WERI-Rb-1 (cell line): ENCODE measurements around the gene APLF.

Source experiments
- DNase-seq: peaks from one replicate; pipeline ENCODE4 v3.0.0-alpha.2; 2020
- H3K27ac ChIP-seq: fragments of 250-450 bp; sonication (Bioruptor Pico); 2 replicates; pipeline ENCODE4 v1.5.1; 2020; ENCODE audit warnings: mild to moderate bottlenecking, moderate library complexity
- H3K27me3 ChIP-seq: fragments of 250-450 bp; sonication (Bioruptor Pico); 2 replicates; pipeline ENCODE4 v1.5.1; 2021; ENCODE audit warnings: mild to moderate bottlenecking, low read depth, moderate library complexity; ENCODE audit not compliant: insufficient read depth, severe bottlenecking
- H3K36me3 ChIP-seq: fragments of 250-450 bp; sonication (Bioruptor Pico); 2 replicates; pipeline ENCODE4 v1.5.1; 2020; ENCODE audit warnings: mild to moderate bottlenecking, moderate library complexity
- H3K4me3 ChIP-seq: 2 replicates; pipeline ENCODE4 v1.5.1; 2011; ENCODE audit warnings: low read depth, mild to moderate bottlenecking, control low read depth, low read length
- H3K9me3 ChIP-seq: fragments of 250-450 bp; sonication (Bioruptor Pico); 2 replicates; pipeline ENCODE4 v1.5.1; 2021; ENCODE audit warnings: mild to moderate bottlenecking, moderate library complexity; ENCODE audit not compliant: severe bottlenecking
- TF ChIP-seq, protein P1 (sequence below): IDR thresholded peaks from 2 replicates; pipeline ENCODE4 v1.5.1; 2011; ENCODE audit warnings: low read depth, mild to moderate bottlenecking, control low read depth, inconsistent platforms, low read length

The APLF gene, protein sequence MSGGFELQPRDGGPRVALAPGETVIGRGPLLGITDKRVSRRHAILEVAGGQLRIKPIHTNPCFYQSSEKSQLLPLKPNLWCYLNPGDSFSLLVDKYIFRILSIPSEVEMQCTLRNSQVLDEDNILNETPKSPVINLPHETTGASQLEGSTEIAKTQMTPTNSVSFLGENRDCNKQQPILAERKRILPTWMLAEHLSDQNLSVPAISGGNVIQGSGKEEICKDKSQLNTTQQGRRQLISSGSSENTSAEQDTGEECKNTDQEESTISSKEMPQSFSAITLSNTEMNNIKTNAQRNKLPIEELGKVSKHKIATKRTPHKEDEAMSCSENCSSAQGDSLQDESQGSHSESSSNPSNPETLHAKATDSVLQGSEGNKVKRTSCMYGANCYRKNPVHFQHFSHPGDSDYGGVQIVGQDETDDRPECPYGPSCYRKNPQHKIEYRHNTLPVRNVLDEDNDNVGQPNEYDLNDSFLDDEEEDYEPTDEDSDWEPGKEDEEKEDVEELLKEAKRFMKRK

DNA sequence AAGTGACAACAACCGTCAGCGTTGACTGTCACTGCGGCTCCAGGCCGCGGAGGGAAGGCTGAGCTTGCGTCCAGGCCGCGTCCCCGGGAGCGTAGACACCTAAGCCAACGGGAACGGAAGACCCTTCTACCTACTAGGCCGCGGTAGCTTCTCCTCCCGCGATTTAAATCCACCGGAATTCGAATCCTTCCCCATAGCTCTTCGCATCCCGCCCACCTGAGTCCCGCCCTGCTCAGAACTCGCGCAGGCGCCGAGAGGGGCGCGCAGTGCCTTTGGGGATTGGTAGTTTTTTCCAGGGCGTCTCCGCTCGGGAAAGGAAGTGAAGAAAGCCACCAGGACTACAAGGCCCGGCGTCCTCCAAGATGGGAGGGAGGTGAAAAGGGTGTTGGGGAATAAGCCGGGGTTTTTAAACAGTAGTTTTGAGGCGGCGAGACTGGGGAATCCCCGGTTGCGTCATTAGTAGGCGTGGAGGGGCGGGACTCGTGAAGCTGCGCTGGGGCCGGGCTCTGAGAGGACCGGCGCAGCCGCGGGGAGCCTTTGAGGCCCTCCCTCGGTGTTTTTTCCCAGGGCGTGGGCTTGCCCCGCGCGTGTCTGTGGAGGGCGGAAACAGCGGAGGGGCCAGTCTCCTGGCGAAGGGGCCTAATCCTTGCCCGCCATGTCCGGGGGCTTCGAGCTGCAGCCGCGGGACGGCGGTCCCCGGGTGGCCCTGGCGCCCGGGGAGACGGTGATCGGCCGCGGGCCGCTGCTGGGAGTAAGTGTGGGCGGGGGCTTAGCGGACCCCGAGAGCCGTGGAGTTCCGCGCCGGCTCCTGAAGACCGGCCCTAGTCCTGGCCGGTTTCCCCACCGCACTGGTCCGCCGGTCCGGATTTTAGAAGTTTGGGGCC is at the start of gene APLF, which contains the start of gene FBXO48:
Gene APLF (plus strand): TSS at position 509 of the 884 bp plus-strand sequence. CDS start 147 bp downstream, at position 656.
Gene FBXO48 (minus strand): TSS at position 218 of the 884 bp plus-strand sequence. CDS start 2,149 bp downstream, outside the sequence.
- no peaks in the 10 kb centered on the region for H3K27me3 ChIP-seq
- peak within 1 kb of the TSS; percentile 78 for H3K27ac ChIP-seq
- peak; percentile 99 for DNase-seq
- TF ChIP-seq, protein P1, sequence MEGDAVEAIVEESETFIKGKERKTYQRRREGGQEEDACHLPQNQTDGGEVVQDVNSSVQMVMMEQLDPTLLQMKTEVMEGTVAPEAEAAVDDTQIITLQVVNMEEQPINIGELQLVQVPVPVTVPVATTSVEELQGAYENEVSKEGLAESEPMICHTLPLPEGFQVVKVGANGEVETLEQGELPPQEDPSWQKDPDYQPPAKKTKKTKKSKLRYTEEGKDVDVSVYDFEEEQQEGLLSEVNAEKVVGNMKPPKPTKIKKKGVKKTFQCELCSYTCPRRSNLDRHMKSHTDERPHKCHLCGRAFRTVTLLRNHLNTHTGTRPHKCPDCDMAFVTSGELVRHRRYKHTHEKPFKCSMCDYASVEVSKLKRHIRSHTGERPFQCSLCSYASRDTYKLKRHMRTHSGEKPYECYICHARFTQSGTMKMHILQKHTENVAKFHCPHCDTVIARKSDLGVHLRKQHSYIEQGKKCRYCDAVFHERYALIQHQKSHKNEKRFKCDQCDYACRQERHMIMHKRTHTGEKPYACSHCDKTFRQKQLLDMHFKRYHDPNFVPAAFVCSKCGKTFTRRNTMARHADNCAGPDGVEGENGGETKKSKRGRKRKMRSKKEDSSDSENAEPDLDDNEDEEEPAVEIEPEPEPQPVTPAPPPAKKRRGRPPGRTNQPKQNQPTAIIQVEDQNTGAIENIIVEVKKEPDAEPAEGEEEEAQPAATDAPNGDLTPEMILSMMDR = no peak
- peak within 1 kb of the TSS; percentile 92 for H3K4me3 ChIP-seq
- H3K9me3 ChIP-seq = no peaks in the 10 kb centered on the region
- peaks cover 4% of the 10 kb centered on the region; the same call in 1 of the 2 replicates for H3K36me3 ChIP-seq

DNA sequence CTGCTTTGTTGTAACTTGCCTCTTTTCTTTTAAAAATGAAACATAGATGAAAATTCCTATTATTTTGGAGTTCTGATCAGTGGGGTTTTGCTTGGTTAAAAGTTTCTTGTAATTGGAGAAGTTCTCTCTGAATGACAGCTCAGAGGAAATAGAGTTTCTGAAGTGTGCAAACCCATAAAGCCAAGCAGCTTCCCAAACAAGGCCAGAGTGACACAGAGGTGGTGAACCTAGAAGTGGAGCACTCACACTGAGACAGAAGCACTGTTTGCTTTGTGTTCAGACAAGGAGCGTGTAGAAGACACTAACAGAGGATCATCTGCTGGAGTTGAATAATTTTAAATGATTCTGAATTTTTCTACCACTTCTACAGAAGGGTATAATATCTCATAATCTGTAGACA is 49.5 kb upstream of the APLF start:
- Histone ChIP-seq H3K36me3 (no peaks in the 10 kb centered on the region), H3K4me3 (no peak overlapping the region), H3K9me3 (peaks cover 2% of the 10 kb centered on the region), H3K27me3 (peaks cover 8% of the 10 kb centered on the region), H3K27ac (no peak overlapping the region)
- DNase-seq = no peak
- TF ChIP-seq, protein P1 = no peak

DNA sequence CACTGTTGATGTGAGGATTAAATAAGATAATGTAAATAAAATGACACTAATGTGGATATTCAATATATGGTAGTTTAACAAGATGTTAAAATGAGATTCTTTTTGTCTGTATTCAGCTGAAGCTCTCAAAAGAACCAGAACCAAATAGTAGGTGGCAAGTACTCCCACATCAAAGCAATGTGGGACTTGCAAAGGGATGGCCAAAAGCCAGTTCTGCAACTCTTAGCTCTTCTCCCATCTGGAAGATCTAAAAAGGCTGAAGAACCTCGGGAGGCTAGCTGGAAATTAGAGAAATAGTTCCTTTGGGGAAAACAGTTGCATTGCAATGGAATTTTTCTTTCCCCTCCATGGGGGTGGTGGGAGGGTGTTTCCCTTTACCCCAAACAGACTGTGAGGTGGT is 49.0 kb upstream of the APLF start:
- H3K36me3 ChIP-seq = no peaks in the 10 kb centered on the region
- H3K4me3 ChIP-seq = no peak overlapping the region
- peaks cover 8% of the 10 kb centered on the region for H3K27me3 ChIP-seq
- peaks cover 2% of the 10 kb centered on the region for H3K9me3 ChIP-seq
- no peak overlapping the region for H3K27ac ChIP-seq
- TF ChIP-seq, protein P1 = no peak
- DNase-seq = no peak

DNA sequence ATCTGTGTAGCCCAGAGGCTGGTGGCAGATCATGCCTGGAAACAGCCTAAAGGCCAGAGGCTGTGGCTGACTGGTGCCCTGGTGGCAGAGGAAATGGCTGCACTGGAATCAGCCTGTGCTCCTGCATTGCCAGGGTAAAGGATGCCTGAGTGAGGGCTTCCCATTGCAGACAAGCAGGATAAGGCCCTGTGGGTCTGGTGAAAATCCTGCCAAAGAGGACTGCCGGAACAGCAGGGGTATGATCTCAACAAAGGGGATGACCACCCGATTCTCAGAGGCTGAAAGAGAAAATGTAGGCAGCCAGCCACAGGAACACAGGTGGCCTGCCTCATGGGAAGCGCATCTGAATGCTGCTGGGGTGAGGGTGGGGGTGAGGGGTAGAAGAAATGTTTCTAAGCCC is 48.5 kb upstream of the APLF start:
- peaks cover 2% of the 10 kb centered on the region for H3K9me3 ChIP-seq
- no peak overlapping the region for H3K4me3 ChIP-seq
- H3K27ac ChIP-seq = no peak overlapping the region
- TF ChIP-seq, protein P1 = no peak
- no peak for DNase-seq
- peaks cover 8% of the 10 kb centered on the region for H3K27me3 ChIP-seq
- H3K36me3 ChIP-seq = no peaks in the 10 kb centered on the region

DNA sequence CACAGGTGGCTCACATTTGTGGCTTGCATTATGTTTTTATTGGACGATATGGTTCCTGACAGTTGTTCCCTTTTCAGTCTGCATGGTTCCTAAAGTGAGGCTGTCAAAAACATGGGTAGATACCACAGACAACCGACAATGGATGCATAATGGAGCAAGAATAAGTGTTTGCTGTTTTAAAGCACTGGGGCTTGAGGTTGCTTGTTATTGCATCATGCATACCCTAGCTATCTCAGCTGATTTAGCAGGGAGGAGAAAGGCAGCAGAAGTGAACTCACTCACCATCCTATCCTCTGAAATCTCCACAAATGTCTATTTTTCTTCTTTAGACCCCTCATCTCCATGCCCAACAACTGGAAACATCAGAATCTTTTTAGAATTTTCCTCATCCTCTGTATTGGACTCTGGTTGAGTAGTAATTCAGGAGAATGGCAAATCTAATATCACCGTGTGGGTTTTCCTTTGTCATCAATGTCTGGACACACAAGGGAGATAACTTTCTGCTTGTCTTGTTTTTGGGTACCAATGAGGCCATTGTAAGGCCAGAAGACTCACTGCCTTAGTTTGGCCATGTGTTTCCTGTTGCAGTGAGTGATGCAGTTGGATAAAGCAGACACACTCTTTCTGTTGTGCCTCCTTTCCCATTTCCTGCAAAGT is 47.0 kb upstream of the APLF start:
- no peaks in the 10 kb centered on the region for H3K36me3 ChIP-seq
- no peak for DNase-seq
- H3K27ac ChIP-seq = no peak overlapping the region
- H3K27me3 ChIP-seq = peaks cover 12% of the 10 kb centered on the region
- TF ChIP-seq, protein P1 = no peak
- H3K9me3 ChIP-seq = peaks cover 2% of the 10 kb centered on the region
- H3K4me3 ChIP-seq = no peak overlapping the region
